Measurements from ENCODE around the gene SPNS2. TPM values are rescaled to one million over a fixed set of nuclear protein-coding genes. Genes with fewer than 3 reads are reported as not detected.

Gene SPNS2
- total and polyA plus RNA-seq, 10 of the 15 experiments (the other 5 are each of a cell fraction or from before 2014, with no cell fraction given): 0.04 to 1.1 (median 0.23) TPM; not detected in 2

DNA sequence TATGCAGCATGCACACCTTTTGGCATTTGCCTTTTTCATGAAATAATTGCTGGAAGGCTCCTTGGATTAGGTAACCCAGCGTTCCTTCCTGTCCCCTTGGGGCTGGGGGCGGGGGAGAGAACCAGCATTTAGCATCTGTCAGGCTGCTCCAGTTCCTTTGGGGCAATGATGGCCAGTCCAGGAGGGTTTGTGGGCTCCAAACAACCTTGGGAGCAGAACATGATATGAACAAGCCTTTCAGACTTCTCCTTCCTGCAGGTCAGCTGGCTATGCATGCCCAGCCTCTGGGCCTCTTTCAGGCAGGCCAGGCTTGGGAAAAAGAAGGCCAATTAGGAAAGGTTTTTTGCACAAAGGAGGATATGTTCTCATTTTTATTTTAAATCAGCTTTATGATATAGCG is 84.5 kb downstream of the SPNS2 start:
- Histone ChIP-seq H3K36me3 (ENCODE audit: control insufficient read depth in 2 of 2, insufficient read depth in 2 of 2, low read length in 1 of 2) (no peaks in the 10 kb centered on the region), H3K9ac (ENCODE audit: control insufficient read depth, insufficient read depth, low read length) (no peak overlapping the region), H3K4me3 (no peak overlapping the region), H3K4me2 (ENCODE audit: control insufficient read depth, insufficient read depth) (no peak overlapping the region), H3K79me2 (ENCODE audit: control insufficient read depth, insufficient read depth, low read length) (no peaks in the 10 kb centered on the region), H3K4me1 (ENCODE audit: control insufficient read depth, insufficient read depth, low read length) (no peaks in the 10 kb centered on the region), H4K20me1 (ENCODE audit: control insufficient read depth, insufficient read depth) (no peaks in the 10 kb centered on the region; the same call in none of the 2 replicates), H3K27ac (ENCODE audit: control insufficient read depth, insufficient read depth) (no peak overlapping the region), H3K9me3 (replicated peaks; ENCODE audit: control insufficient read depth, insufficient read depth, low read length) (no peaks in the 10 kb centered on the region; the same call in 2 of the 3 replicates), H2AFZ (ENCODE audit: control insufficient read depth, low read depth, low read length) (no peak overlapping the region), H3K27me3 (replicated peaks in 1 of 2; ENCODE audit: control insufficient read depth in 2 of 2, insufficient read depth in 2 of 2, low read length in 1 of 2) (peaks cover 8% of the 10 kb centered on the region in 2 experiments; a peak in 3 of 4 replicates)
- intact Hi-C loops (cut with micrococcal nuclease; ENCODE audit: unreplicated experiment): no loop called here
- ATAC-seq: no peak
- RAD21 ChIA-PET (ENCODE audit: unreplicated experiment): no interaction called here
- CTCF ChIA-PET: interaction anchor here (0.6 kb wide), 1 partner anchor 11 kb away, joined by 3 read pairs; no protein-coding TSS in a partner anchor
- no TSS peak for BruUV-seq (replicated peaks)
- in situ Hi-C loops (cut with MboI): no loop called here
- WGBS (ENCODE audit: insufficient coverage, insufficient replicate concordance, low lambda C conversion rate, missing lambda C conversion rate): 35% methylated on average over 3 of the region's 3 CpGs
- FAIRE-seq: no peak
- SMC1A ChIA-PET (ENCODE audit: uncharacterized antibody, unreplicated experiment): no interaction called here
- POLR2A ChIA-PET: no interaction called here
- DNase-seq (ENCODE audit: low read depth, low spot score): no peak
- TF ChIP-seq, protein P1, sequence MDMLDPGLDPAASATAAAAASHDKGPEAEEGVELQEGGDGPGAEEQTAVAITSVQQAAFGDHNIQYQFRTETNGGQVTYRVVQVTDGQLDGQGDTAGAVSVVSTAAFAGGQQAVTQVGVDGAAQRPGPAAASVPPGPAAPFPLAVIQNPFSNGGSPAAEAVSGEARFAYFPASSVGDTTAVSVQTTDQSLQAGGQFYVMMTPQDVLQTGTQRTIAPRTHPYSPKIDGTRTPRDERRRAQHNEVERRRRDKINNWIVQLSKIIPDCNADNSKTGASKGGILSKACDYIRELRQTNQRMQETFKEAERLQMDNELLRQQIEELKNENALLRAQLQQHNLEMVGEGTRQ (IDR thresholded peaks at IDR 0.05; ENCODE audit: borderline replicate concordance, low read depth, low read length): no peak
- TF ChIP-seq SMARCA5 (IDR thresholded peaks at IDR 0.05) (no peak), RUNX3 (IDR thresholded peaks at IDR 0.05; ENCODE audit: low read length) (no peak), ESRRA (IDR thresholded peaks at IDR 0.05; ENCODE audit: low read length) (no peak), SIN3A (IDR thresholded peaks at IDR 0.05; ENCODE audit: low read depth, low read length) (no peak), RAD21 (IDR thresholded peaks at IDR 0.05; ENCODE audit: insufficient read depth, low read depth, low read length) (no peak), GABPA (IDR thresholded peaks at IDR 0.05; ENCODE audit: low read depth) (no peak), CBX5 (IDR thresholded peaks at IDR 0.05; ENCODE audit: low read depth) (no peak), CREB1 (IDR thresholded peaks at IDR 0.05; ENCODE audit: low read depth) (no peak), IRF4 (IDR thresholded peaks at IDR 0.05; ENCODE audit: low read depth, low read length) (no peak), NBN (IDR thresholded peaks at IDR 0.05) (no peak)
- TF ChIP-seq, protein P2, sequence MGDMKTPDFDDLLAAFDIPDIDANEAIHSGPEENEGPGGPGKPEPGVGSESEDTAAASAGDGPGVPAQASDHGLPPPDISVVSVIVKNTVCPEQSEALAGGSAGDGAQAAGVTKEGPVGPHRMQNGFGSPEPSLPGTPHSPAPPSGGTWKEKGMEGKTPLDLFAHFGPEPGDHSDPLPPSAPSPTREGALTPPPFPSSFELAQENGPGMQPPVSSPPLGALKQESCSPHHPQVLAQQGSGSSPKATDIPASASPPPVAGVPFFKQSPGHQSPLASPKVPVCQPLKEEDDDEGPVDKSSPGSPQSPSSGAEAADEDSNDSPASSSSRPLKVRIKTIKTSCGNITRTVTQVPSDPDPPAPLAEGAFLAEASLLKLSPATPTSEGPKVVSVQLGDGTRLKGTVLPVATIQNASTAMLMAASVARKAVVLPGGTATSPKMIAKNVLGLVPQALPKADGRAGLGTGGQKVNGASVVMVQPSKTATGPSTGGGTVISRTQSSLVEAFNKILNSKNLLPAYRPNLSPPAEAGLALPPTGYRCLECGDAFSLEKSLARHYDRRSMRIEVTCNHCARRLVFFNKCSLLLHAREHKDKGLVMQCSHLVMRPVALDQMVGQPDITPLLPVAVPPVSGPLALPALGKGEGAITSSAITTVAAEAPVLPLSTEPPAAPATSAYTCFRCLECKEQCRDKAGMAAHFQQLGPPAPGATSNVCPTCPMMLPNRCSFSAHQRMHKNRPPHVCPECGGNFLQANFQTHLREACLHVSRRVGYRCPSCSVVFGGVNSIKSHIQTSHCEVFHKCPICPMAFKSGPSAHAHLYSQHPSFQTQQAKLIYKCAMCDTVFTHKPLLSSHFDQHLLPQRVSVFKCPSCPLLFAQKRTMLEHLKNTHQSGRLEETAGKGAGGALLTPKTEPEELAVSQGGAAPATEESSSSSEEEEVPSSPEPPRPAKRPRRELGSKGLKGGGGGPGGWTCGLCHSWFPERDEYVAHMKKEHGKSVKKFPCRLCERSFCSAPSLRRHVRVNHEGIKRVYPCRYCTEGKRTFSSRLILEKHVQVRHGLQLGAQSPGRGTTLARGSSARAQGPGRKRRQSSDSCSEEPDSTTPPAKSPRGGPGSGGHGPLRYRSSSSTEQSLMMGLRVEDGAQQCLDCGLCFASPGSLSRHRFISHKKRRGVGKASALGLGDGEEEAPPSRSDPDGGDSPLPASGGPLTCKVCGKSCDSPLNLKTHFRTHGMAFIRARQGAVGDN (IDR thresholded peaks at IDR 0.05): no peak
- TF ChIP-seq, protein P3, sequence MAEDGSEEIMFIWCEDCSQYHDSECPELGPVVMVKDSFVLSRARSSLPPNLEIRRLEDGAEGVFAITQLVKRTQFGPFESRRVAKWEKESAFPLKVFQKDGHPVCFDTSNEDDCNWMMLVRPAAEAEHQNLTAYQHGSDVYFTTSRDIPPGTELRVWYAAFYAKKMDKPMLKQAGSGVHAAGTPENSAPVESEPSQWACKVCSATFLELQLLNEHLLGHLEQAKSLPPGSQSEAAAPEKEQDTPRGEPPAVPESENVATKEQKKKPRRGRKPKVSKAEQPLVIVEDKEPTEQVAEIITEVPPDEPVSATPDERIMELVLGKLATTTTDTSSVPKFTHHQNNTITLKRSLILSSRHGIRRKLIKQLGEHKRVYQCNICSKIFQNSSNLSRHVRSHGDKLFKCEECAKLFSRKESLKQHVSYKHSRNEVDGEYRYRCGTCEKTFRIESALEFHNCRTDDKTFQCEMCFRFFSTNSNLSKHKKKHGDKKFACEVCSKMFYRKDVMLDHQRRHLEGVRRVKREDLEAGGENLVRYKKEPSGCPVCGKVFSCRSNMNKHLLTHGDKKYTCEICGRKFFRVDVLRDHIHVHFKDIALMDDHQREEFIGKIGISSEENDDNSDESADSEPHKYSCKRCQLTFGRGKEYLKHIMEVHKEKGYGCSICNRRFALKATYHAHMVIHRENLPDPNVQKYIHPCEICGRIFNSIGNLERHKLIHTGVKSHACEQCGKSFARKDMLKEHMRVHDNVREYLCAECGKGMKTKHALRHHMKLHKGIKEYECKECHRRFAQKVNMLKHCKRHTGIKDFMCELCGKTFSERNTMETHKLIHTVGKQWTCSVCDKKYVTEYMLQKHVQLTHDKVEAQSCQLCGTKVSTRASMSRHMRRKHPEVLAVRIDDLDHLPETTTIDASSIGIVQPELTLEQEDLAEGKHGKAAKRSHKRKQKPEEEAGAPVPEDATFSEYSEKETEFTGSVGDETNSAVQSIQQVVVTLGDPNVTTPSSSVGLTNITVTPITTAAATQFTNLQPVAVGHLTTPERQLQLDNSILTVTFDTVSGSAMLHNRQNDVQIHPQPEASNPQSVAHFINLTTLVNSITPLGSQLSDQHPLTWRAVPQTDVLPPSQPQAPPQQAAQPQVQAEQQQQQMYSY (CRISPR knock-in tag; IDR thresholded peaks at IDR 0.05): no peak
- TF ChIP-seq, protein P4, sequence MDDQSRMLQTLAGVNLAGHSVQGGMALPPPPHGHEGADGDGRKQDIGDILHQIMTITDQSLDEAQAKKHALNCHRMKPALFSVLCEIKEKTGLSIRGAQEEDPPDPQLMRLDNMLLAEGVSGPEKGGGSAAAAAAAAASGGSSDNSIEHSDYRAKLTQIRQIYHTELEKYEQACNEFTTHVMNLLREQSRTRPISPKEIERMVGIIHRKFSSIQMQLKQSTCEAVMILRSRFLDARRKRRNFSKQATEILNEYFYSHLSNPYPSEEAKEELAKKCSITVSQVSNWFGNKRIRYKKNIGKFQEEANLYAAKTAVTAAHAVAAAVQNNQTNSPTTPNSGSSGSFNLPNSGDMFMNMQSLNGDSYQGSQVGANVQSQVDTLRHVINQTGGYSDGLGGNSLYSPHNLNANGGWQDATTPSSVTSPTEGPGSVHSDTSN (IDR thresholded peaks at IDR 0.05; ENCODE audit: insufficient replicate concordance, low read depth, low read length): no peak
- TF ChIP-seq, protein P5, sequence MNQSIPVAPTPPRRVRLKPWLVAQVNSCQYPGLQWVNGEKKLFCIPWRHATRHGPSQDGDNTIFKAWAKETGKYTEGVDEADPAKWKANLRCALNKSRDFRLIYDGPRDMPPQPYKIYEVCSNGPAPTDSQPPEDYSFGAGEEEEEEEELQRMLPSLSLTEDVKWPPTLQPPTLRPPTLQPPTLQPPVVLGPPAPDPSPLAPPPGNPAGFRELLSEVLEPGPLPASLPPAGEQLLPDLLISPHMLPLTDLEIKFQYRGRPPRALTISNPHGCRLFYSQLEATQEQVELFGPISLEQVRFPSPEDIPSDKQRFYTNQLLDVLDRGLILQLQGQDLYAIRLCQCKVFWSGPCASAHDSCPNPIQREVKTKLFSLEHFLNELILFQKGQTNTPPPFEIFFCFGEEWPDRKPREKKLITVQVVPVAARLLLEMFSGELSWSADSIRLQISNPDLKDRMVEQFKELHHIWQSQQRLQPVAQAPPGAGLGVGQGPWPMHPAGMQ (IDR thresholded peaks at IDR 0.05; ENCODE audit: borderline replicate concordance): no peak
